Skeletal muscle satellite cell (primary cell): Measurements from ENCODE around the gene ANKFN1.

Experiments
- H3K27me3 ChIP-seq: 2 replicates; pipeline ENCODE4 v1.7.0; 2013; ENCODE audit warnings: low read length; ENCODE audit not compliant: control insufficient read depth, insufficient read depth
- H3K36me3 ChIP-seq: 2 replicates; pipeline ENCODE4 v1.7.0; 2013; ENCODE audit warnings: mild to moderate bottlenecking, control low read depth, low read length; ENCODE audit not compliant: insufficient read depth
- H3K4me1 ChIP-seq: 2 replicates; pipeline ENCODE4 v1.7.0; 2013; ENCODE audit warnings: low read length; ENCODE audit not compliant: control insufficient read depth, insufficient read depth
- H3K4me2 ChIP-seq: 2 replicates; pipeline ENCODE4 v1.7.0; 2013; ENCODE audit warnings: mild to moderate bottlenecking, low read length
- H3K4me3 ChIP-seq: 2 replicates; pipeline ENCODE4 v1.7.0; 2013; ENCODE audit warnings: low read length
- H3K9ac ChIP-seq: 2 replicates; pipeline ENCODE4 v1.7.0; 2013; ENCODE audit warnings: mild to moderate bottlenecking, low read depth, low read length, moderate library complexity
- H3K9me3 ChIP-seq: replicated peaks from 2 replicates; pipeline ENCODE4 v1.7.0; 2013; ENCODE audit warnings: mild to moderate bottlenecking, control low read depth, low read length

The ANKFN1 gene

DNA sequence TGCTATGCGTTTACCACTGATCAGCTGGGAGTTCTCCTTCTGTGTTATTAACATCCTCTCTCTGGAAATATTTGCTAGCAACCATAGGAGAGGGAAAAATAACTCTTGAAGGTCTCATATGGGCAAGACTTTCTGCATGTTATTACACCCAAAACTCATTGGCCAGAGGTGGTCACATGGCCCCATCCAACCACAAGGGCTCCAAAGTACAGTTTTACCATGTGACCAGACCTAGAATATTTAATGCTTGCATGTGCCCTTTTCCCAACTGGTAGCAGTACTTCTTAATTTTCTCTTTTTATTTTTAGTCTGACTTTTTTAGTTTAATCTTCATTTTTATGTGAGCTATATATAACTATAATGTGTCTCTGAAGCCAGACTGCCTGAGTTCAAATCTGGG is 299.2 kb downstream of the ANKFN1 start:
- H3K4me1 ChIP-seq, result peaks cover 5% of the 10 kb centered on the region
- no peak overlapping the region for H3K4me2 ChIP-seq
- H3K9ac ChIP-seq, result no peak overlapping the region
- no peaks in the 10 kb centered on the region for H3K27me3 ChIP-seq
- no peaks in the 10 kb centered on the region for H3K9me3 ChIP-seq
- no peak overlapping the region for H3K4me3 ChIP-seq
- no peaks in the 10 kb centered on the region for H3K36me3 ChIP-seq

DNA sequence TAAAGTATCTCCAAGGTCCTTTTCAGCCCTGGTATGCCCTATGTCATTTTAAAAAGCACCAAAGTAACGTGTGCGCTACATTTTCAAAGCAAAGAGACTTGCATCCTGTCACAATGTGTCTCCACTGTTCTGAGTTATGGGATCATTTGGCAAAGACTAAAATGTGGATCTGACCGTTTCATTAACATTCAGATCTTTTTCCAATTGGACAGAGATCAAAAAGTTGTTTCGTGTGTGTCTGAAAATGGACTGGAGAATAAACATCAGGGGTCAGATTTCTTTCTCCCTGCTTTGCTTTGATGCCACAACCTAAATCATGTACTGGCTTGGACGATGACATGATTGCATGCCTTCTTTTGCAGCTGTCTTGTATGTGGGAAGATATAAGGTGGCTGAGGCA is 304.2 kb downstream of the ANKFN1 start:
- Histone ChIP-seq H3K9me3 (no peaks in the 10 kb centered on the region), H3K4me1 (no peaks in the 10 kb centered on the region), H3K27me3 (no peaks in the 10 kb centered on the region), H3K4me3 (no peak overlapping the region), H3K4me2 (no peak overlapping the region), H3K9ac (no peak overlapping the region), H3K36me3 (no peaks in the 10 kb centered on the region)

GRCh38 chr17:56465886-56466285 is 312.6 kb downstream of the ANKFN1 start:
- Histone ChIP-seq H3K4me2 (no peak overlapping the region), H3K9ac (no peak overlapping the region), H3K27me3 (no peaks in the 10 kb centered on the region), H3K36me3 (no peaks in the 10 kb centered on the region), H3K9me3 (no peaks in the 10 kb centered on the region), H3K4me3 (no peak overlapping the region), H3K4me1 (no peaks in the 10 kb centered on the region)

DNA sequence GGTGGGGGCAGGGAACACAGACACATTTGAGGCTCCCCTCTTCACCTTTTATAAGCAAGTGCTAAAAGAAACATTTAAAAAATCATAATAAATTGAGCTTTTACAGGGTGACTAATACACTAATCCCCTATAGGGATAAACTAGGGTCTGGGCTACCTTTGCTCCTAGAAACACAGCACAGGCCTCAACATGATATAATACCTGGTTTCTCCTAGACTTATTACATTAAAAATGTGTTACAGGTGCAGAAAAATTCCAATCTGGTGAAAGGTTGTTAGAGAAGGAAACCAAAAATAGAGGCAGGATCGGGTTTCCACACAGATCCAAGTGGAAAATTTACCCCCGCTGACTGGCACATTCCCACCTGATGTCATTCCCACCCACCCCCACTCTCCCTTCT is 315.6 kb downstream of the ANKFN1 start:
- H3K27me3 ChIP-seq, result no peaks in the 10 kb centered on the region

DNA sequence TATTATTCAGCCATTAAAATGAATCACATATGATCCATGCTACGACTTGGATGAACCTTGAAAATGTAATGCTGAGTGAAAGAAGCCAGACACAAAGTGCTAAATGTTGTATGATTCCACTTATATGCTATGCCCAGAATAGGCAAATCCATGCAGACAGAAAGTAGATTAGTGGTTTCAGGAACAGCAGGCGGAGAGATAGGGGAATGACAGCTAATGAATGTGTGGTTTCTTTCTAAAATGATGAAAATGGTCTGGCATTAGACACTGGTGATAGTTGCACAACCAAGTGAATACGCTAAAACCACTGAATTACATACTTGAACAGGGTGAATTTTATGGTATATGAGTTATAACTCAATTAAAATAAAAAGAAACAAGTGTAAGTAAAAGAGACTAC is 318.4 kb downstream of the ANKFN1 start:
- H3K27me3 ChIP-seq, result no peaks in the 10 kb centered on the region
- no peak overlapping the region for H3K4me3 ChIP-seq
- no peaks in the 10 kb centered on the region for H3K36me3 ChIP-seq
- no peaks in the 10 kb centered on the region for H3K9me3 ChIP-seq
- H3K9ac ChIP-seq, result no peak overlapping the region
- no peaks in the 10 kb centered on the region for H3K4me1 ChIP-seq
- H3K4me2 ChIP-seq, result no peak overlapping the region

More for the DNA sequence above, 315.6 kb downstream of the ANKFN1 start:
- no peak overlapping the region for H3K9ac ChIP-seq
- no peaks in the 10 kb centered on the region for H3K9me3 ChIP-seq
- H3K4me1 ChIP-seq, result no peaks in the 10 kb centered on the region
- H3K4me3 ChIP-seq, result no peak overlapping the region
- H3K36me3 ChIP-seq, result no peaks in the 10 kb centered on the region
- H3K4me2 ChIP-seq, result no peak overlapping the region

DNA sequence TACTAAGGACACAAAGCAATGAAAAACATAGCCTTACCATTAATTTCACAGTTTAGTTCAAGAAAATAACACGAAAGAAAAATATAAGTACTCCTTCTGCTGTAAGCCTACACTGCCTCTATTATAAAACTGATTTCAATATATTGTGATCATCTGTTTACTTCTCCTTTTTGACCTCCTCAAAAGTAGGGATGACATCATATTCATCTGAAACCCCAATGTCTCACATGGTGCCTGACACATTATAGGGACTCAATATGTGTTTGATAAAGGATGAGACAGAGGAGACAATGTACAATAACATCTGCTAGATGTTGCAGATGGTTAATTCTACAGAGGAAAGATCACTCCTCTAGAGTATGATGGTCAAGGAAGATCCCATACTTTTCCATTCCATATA is 321.8 kb downstream of the ANKFN1 start:
- Histone ChIP-seq H3K27me3 (no peaks in the 10 kb centered on the region), H3K36me3 (no peaks in the 10 kb centered on the region)

GRCh38 chr17:56478836-56479447 is 325.7 kb downstream of the ANKFN1 start:
- Histone ChIP-seq H3K4me3 (no peak overlapping the region), H3K4me2 (no peak overlapping the region), H3K4me1 (no peaks in the 10 kb centered on the region), H3K36me3 (no peaks in the 10 kb centered on the region), H3K9ac (no peak overlapping the region), H3K27me3 (no peaks in the 10 kb centered on the region), H3K9me3 (no peaks in the 10 kb centered on the region)

More for the DNA sequence above, 321.8 kb downstream of the ANKFN1 start:
- H3K4me2 ChIP-seq, result no peak overlapping the region
- H3K9ac ChIP-seq, result no peak overlapping the region
- no peaks in the 10 kb centered on the region for H3K4me1 ChIP-seq
- H3K9me3 ChIP-seq, result no peaks in the 10 kb centered on the region
- no peak overlapping the region for H3K4me3 ChIP-seq

- Histone ChIP-seq H3K27me3 (no peaks in the 10 kb centered on the region), H3K4me2 (no peak overlapping the region), H3K36me3 (no peaks in the 10 kb centered on the region), H3K9ac (no peak overlapping the region), H3K9me3 (no peaks in the 10 kb centered on the region), H3K4me1 (no peaks in the 10 kb centered on the region), H3K4me3 (no peak overlapping the region)
Measured at GRCh38 chr17:56480501-56480900, 327.2 kb downstream of the ANKFN1 start.

DNA sequence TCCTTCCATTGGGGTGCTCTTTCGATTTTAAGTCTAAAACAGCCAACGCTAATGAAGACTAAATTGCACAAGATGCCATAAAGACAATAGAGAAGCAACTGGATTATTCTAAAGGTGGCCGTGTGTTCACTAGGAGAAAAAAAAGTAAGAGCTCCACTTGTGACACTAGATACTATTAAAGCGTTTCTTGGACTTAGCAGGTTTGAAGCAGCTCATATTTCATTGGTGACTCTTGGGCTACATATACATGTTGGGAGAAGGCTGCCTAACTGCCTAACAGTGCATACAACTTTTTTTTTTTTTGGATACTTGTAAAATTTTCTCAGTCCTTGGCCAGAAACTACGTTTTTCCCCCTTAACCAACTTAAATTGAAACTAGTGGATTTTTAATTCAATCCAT is 328.4 kb downstream of the ANKFN1 start:
- Histone ChIP-seq H3K4me2 (no peak overlapping the region), H3K9ac (no peak overlapping the region), H3K27me3 (no peaks in the 10 kb centered on the region), H3K36me3 (no peaks in the 10 kb centered on the region), H3K4me3 (no peak overlapping the region), H3K4me1 (no peaks in the 10 kb centered on the region), H3K9me3 (no peaks in the 10 kb centered on the region)

DNA sequence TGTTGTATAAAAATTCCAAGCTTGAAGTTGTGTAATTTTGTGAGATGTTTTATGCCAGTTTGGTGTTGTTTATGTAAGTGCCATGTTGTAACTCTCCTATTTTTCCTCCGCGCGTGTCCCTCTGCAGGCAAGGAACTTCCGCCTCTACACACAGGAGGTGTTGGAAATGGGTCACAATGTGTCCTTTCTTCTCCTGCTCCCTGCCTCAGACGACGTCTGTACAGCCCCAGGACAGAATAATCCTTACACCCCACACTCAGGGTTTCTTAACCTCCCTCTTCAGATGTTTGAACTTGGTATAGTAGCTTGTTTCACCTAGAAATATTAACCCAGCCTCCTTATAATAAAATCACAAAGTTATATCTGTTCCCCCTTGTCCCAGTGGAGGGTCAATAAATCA is 329.0 kb downstream of the ANKFN1 start:
- H3K27me3 ChIP-seq, result no peaks in the 10 kb centered on the region
- H3K36me3 ChIP-seq, result no peaks in the 10 kb centered on the region
- no peaks in the 10 kb centered on the region for H3K9me3 ChIP-seq
- no peak overlapping the region for H3K4me2 ChIP-seq
- no peak overlapping the region for H3K4me3 ChIP-seq
- no peaks in the 10 kb centered on the region for H3K4me1 ChIP-seq
- no peak overlapping the region for H3K9ac ChIP-seq

GRCh38 chr17:56486732-56487131 is 333.5 kb downstream of the ANKFN1 start:
- Histone ChIP-seq H3K4me1 (no peaks in the 10 kb centered on the region), H3K9me3 (no peaks in the 10 kb centered on the region), H3K9ac (no peak overlapping the region)

GRCh38 chr17:56488800-56489199 is 335.5 kb downstream of the ANKFN1 start:
- H3K36me3 ChIP-seq, result no peaks in the 10 kb centered on the region
- H3K4me3 ChIP-seq, result no peak overlapping the region
- H3K4me1 ChIP-seq, result no peaks in the 10 kb centered on the region
- H3K9ac ChIP-seq, result no peak overlapping the region
- no peak overlapping the region for H3K4me2 ChIP-seq
- no peaks in the 10 kb centered on the region for H3K27me3 ChIP-seq
- H3K9me3 ChIP-seq, result no peaks in the 10 kb centered on the region

More at GRCh38 chr17:56486732-56487131, 333.5 kb downstream of the ANKFN1 start:
- no peaks in the 10 kb centered on the region for H3K27me3 ChIP-seq
- H3K4me3 ChIP-seq, result no peak overlapping the region
- H3K4me2 ChIP-seq, result no peak overlapping the region
- H3K36me3 ChIP-seq, result no peaks in the 10 kb centered on the region
